MV-4-11 (cell line): ENCODE data around the gene HBQ1.
"Not testable (repeated sequence)": the region's sequence is repeated elsewhere in the genome, so short reads cannot be mapped to it uniquely, and the experiment has no call there.

ENCODE experiments used
- DNase-seq: peaks from one replicate; lab custom pipeline; 2025; lab: John Stamatoyannopoulos, UW

The HBQ1 gene

DNA sequence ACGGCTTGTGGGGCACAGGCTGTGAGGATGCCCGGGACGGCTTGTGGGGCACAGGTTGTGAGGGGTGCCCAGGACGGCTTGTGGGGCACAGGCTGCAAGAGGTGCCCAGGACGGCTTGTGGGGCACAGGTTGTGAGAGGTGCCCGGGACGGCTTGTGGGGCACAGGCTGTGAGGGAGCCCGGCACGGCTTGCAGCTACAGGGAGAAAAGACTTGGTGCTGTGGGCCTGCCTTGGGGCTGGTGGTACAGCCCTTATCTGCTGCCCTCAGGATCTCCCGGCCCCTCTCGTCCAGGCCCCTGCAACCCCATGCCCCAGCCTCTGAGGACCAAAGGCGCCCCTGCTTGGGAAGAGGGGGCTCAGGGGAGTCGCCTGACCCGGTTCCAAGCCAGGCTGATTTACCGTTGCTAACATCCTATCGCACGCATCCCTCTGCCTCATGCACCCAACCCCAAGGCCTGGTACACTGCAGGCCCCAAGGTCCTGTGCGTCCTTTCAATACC is 19.5 kb upstream of the HBQ1 start:
- no peak for DNase-seq

DNA sequence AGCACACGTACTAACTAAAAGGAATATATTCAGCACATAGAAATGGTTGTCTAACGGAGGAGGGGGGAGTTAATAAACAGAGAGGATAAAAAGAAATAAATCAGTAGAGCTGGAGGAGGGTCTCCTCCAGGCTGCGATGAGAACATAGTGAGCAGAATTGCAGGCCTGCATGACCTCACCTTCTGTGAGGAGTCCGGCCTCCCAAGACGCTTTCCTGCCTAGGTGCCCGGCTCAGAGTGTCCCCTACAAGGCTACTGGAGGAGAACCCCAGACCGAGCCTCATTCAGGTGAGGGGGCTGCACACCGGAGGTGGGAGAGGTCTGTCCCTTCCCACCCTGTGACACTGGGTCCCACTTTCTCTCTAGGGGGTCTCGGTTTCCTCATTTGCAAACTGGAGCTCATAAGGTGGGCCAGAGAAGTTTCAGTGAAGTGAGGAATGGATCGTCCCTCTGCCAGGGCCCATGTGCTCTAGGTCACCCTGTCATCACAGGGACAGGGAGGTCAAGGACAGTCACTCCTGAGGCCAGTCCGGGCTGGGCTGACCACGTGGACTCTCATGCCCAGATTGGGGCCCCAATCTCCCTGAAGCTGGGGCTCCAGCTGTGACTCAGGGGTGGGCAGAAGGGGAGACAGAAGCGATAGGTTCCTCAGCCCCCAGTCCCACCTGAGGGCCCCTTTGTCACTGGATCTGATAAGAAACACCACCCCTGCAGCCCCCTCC is 17.8 kb upstream of the HBQ1 start:
- DNase-seq, result no peak

DNA sequence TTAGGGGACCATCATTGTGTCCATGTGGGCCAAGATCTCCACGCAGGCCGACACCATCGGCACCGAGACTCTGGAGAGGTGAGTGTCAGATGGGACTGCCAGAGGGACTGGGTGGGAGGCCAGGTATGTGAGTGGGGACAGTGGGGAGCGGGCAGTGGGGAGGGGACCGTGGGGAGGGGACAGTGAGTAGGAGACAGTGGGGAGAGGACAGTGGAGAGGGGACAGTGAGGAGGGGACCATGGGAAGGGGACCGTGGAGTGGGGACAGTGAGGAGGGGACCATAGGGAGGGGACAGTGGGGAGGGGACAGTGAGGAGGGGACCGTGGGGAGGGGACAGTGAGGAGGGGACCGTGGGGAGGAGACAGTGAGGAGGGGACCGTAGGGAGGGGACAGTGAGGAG is 17.1 kb upstream of the HBQ1 start:
- DNase-seq, result not testable (repeated sequence)

DNA sequence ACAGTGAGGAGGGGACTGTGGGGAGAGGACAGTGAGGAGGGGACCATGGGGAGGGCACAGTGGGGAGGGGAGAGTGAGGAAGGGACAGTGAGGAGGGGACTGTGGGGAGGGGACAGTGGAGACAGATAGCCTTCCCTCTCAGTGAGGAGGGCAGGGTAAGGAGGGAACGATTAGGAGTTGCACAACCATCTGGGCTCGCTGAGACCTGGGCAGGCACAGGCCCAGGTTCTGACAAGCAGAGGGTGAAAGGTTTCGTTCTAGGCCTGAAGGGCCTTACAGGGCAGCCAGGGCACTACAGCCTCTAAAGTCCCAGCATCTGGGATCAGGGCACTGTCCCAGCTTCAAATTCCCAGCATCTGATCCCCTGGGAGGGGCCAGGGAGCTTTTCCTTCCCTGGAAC is 16.6 kb upstream of the HBQ1 start:
- DNase-seq, result not testable (repeated sequence)

DNA sequence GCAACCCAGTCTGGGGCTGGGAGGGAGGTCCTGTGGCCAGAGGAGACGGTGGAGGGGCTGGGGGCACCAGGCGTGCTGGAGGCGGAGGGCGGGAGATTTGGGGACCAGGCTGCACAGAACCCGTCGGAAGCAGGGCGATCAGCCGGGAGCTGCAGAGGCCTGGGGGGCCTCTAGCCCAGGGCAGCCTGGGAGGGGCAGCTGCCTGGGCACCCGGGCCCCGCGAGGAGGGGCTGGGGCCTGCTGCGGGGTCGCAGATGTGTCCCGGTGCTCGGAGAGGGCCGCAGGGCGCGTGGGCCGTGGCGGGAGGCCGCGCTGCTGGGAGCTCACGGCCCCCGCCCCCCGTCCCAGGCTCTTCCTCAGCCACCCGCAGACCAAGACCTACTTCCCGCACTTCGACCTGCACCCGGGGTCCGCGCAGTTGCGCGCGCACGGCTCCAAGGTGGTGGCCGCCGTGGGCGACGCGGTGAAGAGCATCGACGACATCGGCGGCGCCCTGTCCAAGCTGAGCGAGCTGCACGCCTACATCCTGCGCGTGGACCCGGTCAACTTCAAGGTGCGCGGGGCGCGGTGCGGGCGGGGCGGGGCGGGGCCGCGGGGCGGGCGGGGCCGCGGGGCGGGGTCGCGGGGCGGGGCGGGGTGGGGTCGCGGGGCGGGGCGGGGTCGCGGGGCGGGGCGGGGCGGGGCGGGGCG is 16.0 kb upstream of the HBQ1 start:
- not testable (repeated sequence) for DNase-seq

DNA sequence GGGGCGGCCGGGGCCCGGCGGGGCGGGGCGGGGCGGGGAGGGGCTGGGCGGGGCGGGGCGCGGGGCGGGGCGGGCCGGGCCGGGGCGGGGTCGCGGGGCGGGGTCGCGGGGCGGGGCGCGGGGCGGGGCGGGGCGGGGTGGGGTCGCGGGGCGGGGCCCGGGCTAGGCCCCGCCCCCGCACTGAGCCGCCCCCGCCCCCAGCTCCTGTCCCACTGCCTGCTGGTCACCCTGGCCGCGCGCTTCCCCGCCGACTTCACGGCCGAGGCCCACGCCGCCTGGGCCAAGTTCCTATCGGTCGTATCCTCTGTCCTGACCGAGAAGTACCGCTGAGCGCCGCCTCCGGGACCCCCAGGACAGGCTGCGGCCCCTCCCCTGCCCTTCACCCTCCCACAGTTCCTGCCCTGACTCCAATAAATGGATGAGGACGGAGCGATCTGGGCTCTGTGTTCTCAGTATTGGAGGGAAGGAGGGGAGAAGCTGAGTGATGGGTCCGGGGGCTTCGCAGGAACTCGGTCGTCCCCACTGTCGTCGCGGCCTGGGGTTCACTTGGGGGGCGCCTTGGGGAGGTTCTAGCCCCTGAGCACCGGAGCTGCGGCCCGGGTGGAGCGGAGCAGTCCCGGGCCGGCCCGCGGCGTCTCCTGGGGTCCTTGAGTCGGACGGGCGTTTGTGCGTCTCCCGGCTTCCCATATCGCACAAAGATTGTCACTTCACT is 15.3 kb upstream of the HBQ1 start:
- no peak for DNase-seq

DNA sequence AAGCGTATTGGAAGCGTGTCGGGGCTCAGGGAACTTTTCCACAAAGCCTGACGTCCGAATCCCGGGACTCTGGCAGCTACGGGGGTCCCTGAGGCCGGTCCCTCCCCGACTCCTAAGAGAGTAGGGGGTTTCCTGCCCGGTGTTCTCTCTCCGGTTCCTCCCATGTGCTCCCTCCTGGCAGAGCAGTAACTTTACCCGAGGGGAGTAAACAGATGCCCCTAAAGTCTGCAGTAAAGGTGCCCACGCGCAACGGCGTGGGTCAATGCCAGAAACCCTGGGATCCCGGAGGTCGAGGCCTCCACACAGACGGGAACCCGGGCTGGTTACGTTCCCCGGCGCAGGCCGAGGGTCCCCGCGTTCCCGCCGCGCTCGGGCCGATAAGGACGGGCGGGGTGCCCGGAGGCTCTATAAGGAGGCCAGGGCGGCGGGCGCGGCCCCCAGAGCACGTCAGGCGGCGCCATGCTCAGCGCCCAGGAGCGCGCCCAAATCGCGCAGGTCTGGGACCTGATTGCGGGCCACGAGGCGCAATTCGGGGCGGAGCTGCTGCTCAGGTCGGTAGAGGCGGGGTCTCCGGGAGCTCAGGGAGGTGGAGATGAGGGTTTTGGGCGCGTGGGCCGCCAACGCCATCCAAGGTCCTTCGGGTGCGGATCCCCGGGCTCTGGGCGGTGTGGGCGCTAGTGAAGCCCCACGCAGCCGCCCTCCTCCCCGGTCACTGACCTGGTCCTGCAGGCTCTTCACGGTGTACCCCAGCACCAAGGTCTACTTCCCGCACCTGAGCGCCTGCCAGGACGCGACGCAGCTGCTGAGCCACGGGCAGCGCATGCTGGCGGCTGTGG is 14.5 kb upstream of the HBQ1 start, which contains the start of gene HBM:
HBM (plus strand) TSS at position 440 of the 836 bp plus-strand sequence; CDS start at position 460, 20 bp downstream.
- DNase-seq, result no peak

DNA sequence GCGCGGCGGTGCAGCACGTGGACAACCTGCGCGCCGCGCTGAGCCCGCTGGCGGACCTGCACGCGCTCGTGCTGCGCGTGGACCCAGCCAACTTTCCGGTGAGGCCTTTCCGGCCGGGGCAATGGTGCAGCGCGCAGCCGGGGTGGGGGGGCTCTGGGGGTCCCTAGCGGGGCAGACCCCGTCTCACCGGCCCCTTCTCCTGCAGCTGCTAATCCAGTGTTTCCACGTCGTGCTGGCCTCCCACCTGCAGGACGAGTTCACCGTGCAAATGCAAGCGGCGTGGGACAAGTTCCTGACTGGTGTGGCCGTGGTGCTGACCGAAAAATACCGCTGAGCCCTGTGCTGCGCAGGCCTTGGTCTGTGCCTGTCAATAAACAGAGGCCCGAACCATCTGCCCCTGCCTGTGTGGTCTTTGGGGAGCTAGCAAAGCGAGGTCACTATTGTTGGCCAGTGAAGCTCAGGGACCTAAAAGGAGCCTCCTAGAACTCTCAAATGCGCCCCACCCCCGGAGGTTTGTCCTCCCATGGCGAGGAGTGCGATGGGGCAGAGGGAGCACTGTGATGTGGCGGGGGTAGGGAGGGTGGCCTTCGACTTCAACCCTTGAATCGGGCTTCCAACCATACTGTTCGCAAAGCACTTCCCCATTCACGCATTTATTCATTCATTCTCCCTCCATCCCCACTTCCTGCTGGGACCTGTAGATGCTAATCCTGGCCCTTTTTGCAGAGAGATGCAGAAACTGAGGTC is 13.7 kb upstream of the HBQ1 start:
- peak; percentile 22 for DNase-seq

DNA sequence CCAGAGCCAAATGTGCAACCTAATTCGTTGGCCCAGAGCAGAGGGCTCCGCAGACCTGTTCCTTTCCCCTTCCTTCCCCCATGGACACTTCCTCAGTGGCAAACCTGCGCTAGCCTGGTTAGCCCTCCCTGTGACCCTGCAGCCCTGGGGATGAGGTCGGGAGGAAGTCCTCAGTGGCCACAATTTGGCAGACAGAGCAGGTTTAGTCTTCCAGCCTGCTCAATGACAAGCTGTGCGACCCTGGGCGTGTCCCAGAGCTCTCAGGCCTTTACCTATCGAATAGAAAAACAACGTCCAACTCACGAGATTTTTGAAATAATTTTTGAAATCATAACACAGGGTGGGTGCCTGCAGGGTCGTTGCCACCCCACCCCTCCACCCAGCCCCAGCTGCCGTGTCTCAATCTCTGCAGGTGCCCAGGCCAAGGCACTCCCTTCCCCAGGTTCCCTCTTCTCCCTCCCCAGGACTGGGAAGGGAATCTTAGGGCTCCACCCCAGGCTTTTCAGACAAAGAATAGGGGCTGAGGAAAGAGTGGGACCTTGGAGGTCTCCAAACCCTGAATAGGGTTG is 13.1 kb upstream of the HBQ1 start:
- DNase-seq, result no peak

DNA sequence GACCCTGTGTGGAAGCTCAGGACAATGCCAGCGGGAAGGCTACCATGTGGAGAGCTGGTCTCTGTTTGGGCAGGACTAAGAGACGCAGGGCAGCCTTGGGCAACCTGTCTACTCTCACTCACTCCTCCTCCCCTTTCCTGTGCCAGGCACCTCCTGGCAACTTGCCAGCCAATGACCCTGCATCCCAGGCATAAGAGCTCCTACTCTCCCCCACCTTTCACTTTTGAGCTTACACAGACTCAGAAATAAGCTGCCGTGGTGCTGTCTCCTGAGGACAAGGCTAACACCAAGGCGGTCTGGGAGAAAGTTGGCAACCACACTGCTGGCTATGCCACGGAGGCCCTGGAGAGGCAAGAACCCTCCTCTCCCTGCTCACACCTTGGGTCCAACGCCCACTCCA is 11.8 kb upstream of the HBQ1 start:
- DNase-seq, result no peak

DNA sequence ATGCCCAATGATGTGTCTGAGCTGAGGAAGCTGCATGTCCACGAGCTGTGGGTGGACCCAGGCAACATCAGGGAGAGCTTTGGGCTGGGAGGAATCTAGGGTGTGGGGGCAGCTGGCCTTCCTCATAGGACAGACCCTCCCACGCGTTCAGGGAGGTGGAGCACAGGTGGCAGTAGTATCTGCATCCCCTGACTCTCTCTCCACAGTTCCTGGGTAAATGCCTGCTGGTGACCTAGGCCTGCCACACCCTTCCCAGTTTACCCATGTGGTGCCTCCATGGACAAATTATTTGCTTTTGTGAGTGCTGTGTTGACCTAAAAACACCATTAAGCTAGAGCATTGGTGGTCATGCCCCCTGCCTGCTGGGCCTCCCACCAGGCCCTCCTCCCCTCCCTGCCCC is 11.2 kb upstream of the HBQ1 start:
- DNase-seq, result no peak

DNA sequence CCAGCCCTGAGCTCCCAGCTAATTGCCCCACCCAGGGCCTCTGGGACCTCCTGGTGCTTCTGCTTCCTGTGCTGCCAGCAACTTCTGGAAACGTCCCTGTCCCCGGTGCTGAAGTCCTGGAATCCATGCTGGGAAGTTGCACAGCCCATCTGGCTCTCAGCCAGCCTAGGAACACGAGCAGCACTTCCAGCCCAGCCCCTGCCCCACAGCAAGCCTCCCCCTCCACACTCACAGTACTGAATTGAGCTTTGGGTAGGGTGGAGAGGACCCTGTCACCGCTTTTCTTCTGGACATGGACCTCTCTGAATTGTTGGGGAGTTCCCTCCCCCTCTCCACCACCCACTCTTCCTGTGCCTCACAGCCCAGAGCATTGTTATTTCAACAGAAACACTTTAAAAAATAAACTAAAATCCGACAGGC is 10.2 kb upstream of the HBQ1 start:
- peak; percentile 30 for DNase-seq

DNA sequence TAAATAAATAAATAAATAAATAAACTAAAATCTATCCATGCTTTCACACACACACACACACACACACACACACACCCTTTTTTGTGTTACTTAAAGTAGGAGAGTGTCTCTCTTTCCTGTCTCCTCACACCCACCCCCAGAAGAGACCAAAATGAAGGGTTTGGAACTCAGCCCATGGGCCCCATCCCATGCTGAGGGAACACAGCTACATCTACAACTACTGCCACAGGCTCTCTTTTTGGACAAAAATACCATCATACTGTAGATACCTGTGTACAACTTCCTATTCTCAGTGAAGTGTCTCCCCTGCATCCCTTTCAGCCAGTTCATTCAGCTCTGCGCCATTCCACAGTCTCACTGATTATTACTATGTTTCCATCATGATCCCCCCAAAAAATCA is 9.5 kb upstream of the HBQ1 start:
- no peak for DNase-seq

DNA sequence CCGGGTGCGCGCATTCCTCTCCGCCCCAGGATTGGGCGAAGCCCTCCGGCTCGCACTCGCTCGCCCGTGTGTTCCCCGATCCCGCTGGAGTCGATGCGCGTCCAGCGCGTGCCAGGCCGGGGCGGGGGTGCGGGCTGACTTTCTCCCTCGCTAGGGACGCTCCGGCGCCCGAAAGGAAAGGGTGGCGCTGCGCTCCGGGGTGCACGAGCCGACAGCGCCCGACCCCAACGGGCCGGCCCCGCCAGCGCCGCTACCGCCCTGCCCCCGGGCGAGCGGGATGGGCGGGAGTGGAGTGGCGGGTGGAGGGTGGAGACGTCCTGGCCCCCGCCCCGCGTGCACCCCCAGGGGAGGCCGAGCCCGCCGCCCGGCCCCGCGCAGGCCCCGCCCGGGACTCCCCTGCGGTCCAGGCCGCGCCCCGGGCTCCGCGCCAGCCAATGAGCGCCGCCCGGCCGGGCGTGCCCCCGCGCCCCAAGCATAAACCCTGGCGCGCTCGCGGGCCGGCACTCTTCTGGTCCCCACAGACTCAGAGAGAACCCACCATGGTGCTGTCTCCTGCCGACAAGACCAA is 7.8 kb upstream of the HBQ1 start, which contains the start of gene HBA2:
HBA2 (plus strand) TSS at position 503 of the 568 bp plus-strand sequence; CDS start at position 540, 37 bp downstream.
- DNase-seq, result not testable (repeated sequence)

DNA sequence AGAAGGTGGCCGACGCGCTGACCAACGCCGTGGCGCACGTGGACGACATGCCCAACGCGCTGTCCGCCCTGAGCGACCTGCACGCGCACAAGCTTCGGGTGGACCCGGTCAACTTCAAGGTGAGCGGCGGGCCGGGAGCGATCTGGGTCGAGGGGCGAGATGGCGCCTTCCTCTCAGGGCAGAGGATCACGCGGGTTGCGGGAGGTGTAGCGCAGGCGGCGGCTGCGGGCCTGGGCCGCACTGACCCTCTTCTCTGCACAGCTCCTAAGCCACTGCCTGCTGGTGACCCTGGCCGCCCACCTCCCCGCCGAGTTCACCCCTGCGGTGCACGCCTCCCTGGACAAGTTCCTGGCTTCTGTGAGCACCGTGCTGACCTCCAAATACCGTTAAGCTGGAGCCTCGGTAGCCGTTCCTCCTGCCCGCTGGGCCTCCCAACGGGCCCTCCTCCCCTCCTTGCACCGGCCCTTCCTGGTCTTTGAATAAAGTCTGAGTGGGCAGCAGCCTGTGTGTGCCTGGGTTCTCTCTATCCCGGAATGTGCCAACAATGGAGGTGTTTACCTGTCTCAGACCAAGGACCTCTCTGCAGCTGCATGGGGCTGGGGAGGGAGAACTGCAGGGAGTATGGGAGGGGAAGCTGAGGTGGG is 6.9 kb upstream of the HBQ1 start:
- DNase-seq, result not testable (repeated sequence)

DNA sequence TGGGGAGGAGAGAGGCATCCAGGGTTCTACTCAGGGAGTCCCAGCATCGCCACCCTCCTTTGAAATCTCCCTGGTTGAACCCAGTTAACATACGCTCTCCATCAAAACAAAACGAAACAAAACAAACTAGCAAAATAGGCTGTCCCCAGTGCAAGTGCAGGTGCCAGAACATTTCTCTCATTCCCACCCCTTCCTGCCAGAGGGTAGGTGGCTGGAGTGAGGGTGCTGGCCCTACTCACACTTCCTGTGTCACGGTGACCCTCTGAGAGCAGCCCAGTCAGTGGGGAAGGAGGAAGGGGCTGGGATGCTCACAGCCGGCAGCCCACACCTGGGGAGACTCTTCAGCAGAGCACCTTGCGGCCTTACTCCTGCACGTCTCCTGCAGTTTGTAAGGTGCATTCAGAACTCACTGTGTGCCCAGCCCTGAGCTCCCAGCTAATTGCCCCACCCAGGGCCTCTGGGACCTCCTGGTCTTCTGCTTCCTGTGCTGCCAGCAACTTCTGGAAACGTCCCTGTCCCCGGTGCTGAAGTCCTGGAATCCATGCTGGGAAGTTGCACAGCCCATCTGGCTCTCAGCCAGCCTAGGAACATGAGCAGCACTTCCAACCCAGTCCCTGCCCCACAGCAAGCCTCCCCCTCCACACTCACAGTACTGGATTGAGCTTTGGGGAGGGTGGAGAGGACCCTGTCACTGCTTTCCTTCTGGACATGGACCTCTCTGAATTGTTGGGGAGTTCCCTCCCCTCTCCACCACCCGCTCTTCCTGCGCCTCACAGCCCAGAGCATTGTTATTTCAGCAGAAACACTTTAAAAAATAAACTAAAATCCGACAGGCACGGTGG is 6.1 kb upstream of the HBQ1 start:
- not testable (repeated sequence) for DNase-seq

DNA sequence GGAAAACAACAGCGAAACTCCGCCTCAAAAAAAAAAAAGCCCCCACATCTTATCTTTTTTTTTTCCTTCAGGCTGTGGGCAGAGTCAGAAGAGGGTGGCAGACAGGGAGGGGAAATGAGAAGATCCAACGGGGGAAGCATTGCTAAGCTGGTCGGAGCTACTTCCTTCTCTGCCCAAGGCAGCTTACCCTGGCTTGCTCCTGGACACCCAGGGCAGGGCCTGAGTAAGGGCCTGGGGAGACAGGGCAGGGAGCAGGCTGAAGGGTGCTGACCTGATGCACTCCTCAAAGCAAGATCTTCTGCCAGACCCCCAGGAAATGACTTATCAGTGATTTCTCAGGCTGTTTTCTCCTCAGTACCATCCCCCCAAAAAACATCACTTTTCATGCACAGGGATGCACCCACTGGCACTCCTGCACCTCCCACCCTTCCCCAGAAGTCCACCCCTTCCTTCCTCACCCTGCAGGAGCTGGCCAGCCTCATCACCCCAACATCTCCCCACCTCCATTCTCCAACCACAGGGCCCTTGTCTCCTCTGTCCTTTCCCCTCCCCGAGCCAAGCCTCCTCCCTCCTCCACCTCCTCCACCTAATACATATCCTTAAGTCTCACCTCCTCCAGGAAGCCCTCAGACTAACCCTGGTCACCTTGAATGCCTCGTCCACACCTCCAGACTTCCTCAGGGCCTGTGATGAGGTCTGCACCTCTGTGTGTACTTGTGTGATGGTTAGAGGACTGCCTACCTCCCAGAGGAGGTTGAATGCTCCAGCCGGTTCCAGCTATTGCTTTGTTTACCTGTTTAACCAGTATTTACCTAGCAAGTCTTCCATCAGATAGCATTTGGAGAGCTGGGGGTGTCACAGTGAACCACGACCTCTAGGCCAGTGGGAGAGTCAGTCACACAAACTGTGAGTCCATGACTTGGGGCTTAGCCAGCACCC is 5.0 kb upstream of the HBQ1 start:
- DNase-seq, result peak; percentile 55

DNA sequence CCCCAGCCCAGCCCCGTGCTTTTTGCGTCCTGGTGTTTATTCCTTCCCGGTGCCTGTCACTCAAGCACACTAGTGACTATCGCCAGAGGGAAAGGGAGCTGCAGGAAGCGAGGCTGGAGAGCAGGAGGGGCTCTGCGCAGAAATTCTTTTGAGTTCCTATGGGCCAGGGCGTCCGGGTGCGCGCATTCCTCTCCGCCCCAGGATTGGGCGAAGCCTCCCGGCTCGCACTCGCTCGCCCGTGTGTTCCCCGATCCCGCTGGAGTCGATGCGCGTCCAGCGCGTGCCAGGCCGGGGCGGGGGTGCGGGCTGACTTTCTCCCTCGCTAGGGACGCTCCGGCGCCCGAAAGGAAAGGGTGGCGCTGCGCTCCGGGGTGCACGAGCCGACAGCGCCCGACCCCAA is 4.3 kb upstream of the HBQ1 start:
- not testable (repeated sequence) for DNase-seq
